Activated CD8-positive, alpha-beta T cell treated with anti-CD3 and anti-CD28 coated beads for 36 hours (primary cell): ENCODE results near the gene GFRAL. TPM values are rescaled to one million over a fixed set of nuclear protein-coding genes. Genes with fewer than 3 reads are reported as not detected.

Source experiments
- ATAC-seq: fragments of 200-7000 bp; cut with Tn5 transposase; one replicate; pipeline ENCODE4 v1.10.0; 2021; ENCODE audit warnings: mild to moderate bottlenecking, moderate library complexity
- CTCF ChIA-PET: fragments of 350-600 bp; sonication (Branson Sonifier 250); formaldehyde crosslinking; loops from one replicate; lab custom pipeline; 2021; ENCODE audit warnings: antibody characterized with exemption; lab: Charles Lee
- POLR2A ChIA-PET: fragments of 350-600 bp; sonication (Branson Sonifier 250); formaldehyde crosslinking; loops from one replicate; lab custom pipeline; 2021; ENCODE audit warnings: antibody characterized with exemption; lab: Charles Lee
- DNase-seq: peaks from one replicate; pipeline ENCODE4 v3.0.0-alpha.2; 2020
- H3K27ac Mint-ChIP-seq: one replicate; pipeline ENCODE4 v1.8.0; 2021; ENCODE audit warnings: mild to moderate bottlenecking, mixed read lengths
- H3K27me3 Mint-ChIP-seq: one replicate; pipeline ENCODE4 v1.8.0; 2021; ENCODE audit warnings: mixed read lengths
- H3K36me3 Mint-ChIP-seq: one replicate; pipeline ENCODE4 v1.8.0; 2021; ENCODE audit warnings: low read depth, mixed read lengths
- H3K4me1 Mint-ChIP-seq: one replicate; pipeline ENCODE4 v1.8.0; 2021; ENCODE audit warnings: low read depth, mixed read lengths
- H3K4me3 Mint-ChIP-seq: one replicate; pipeline ENCODE4 v1.8.0; 2021; ENCODE audit warnings: mild to moderate bottlenecking, moderate library complexity, mixed read lengths
- H3K9me3 Mint-ChIP-seq: one replicate; pipeline ENCODE4 v1.8.0; 2021; ENCODE audit warnings: mixed read lengths
- CTCF ChIP-seq: fragments of 200-600 bp; IDR thresholded peaks from one replicate; pipeline ENCODE4 v1.8.0; 2022; ENCODE audit warnings: antibody characterized with exemption, mild to moderate bottlenecking
- intact Hi-C: fragments of 100-400 bp; cut with micrococcal nuclease; formaldehyde crosslinking; loops from one replicate; pipeline ENCODE4 v1.10.0; 2022
- total RNA-seq, 2 experiments: library from RNA; stranded (reverse); gene quantifications; one replicate each; pipeline ENCODE4 v1.2.3, GENCODE V29; 2021

The GFRAL gene
- total RNA-seq, 2 experiments from 2014 or later, result not detected

GRCh38 chr6:55388211-55388610 is 60.9 kb downstream of the GFRAL start:
- no peaks in the 10 kb centered on the region for H3K27me3 Mint-ChIP-seq

GRCh38 chr6:55395871-55396270 is 68.6 kb downstream of the GFRAL start:
- DNase-seq (no peak), ATAC-seq (no peak)
- peaks cover 3% of the 10 kb centered on the region for H3K9me3 Mint-ChIP-seq
- TF ChIP-seq CTCF, result no peak
- POLR2A ChIA-PET, result no interaction called here
- no peak overlapping the region for H3K27ac Mint-ChIP-seq
- no peak overlapping the region for H3K4me3 Mint-ChIP-seq
- no peaks in the 10 kb centered on the region for H3K36me3 Mint-ChIP-seq
- H3K27me3 Mint-ChIP-seq, result no peaks in the 10 kb centered on the region
- intact Hi-C loops, result no loop called here
- no peaks in the 10 kb centered on the region for H3K4me1 Mint-ChIP-seq
- CTCF ChIA-PET, result no interaction called here

More at GRCh38 chr6:55388211-55388610, 60.9 kb downstream of the GFRAL start:
- ATAC-seq (no peak), DNase-seq (no peak)
- CTCF ChIA-PET, result no interaction called here
- Mint-ChIP-seq H3K4me3 (no peak overlapping the region), H3K36me3 (no peaks in the 10 kb centered on the region), H3K27ac (no peak overlapping the region), H3K4me1 (no peaks in the 10 kb centered on the region), H3K9me3 (peaks cover 3% of the 10 kb centered on the region)
- POLR2A ChIA-PET, result no interaction called here
- TF ChIP-seq CTCF, result no peak
- intact Hi-C loops, result no loop called here

- no peak for DNase-seq
- no peak for TF ChIP-seq CTCF
- no peak overlapping the region for H3K4me3 Mint-ChIP-seq
- no peak overlapping the region for H3K27ac Mint-ChIP-seq
- ChIA-PET CTCF (no interaction called here), POLR2A (no interaction called here)
- no peak for ATAC-seq
- H3K36me3 Mint-ChIP-seq, result no peaks in the 10 kb centered on the region
- no peaks in the 10 kb centered on the region for H3K4me1 Mint-ChIP-seq
- intact Hi-C loops, result no loop called here
- no peaks in the 10 kb centered on the region for H3K9me3 Mint-ChIP-seq
- no peaks in the 10 kb centered on the region for H3K27me3 Mint-ChIP-seq
Measured at GRCh38 chr6:55397986-55398385, 70.7 kb downstream of the GFRAL start.

- CTCF ChIA-PET, result no interaction called here
- intact Hi-C loops, result no loop called here
- no peak for TF ChIP-seq CTCF
- no peaks in the 10 kb centered on the region for H3K36me3 Mint-ChIP-seq
- no peaks in the 10 kb centered on the region for H3K9me3 Mint-ChIP-seq
- no peaks in the 10 kb centered on the region for H3K4me1 Mint-ChIP-seq
- H3K27ac Mint-ChIP-seq, result no peak overlapping the region
- no peak for DNase-seq
- no peak overlapping the region for H3K4me3 Mint-ChIP-seq
- no peak for ATAC-seq
- no peaks in the 10 kb centered on the region for H3K27me3 Mint-ChIP-seq
- POLR2A ChIA-PET, result no interaction called here
Measured at GRCh38 chr6:55399351-55399750, 72.1 kb downstream of the GFRAL start.

GRCh38 chr6:55405474-55406235 is 78.4 kb downstream of the GFRAL start:
- CTCF ChIA-PET, result no interaction called here
- Mint-ChIP-seq H3K9me3 (peaks cover 6% of the 10 kb centered on the region), H3K4me3 (no peak overlapping the region), H3K36me3 (no peaks in the 10 kb centered on the region), H3K4me1 (no peaks in the 10 kb centered on the region), H3K27ac (no peak overlapping the region), H3K27me3 (no peaks in the 10 kb centered on the region)
- no peak for TF ChIP-seq CTCF
- POLR2A ChIA-PET, result no interaction called here
- intact Hi-C loops, result no loop called here
- no peak for ATAC-seq
- DNase-seq, result no peak
